ENCODE results near the gene FOXK1. TPM values are rescaled to one million over a fixed set of nuclear protein-coding genes. Genes with fewer than 3 reads are reported as not detected.
A peak's percentile ranks its signal among the peaks of the same experiment; 100 is the strongest.

Gene FOXK1
- total RNA-seq, 6 experiments from 2014 or later: 3.8 to 8.4 (median 6.9) TPM

DNA sequence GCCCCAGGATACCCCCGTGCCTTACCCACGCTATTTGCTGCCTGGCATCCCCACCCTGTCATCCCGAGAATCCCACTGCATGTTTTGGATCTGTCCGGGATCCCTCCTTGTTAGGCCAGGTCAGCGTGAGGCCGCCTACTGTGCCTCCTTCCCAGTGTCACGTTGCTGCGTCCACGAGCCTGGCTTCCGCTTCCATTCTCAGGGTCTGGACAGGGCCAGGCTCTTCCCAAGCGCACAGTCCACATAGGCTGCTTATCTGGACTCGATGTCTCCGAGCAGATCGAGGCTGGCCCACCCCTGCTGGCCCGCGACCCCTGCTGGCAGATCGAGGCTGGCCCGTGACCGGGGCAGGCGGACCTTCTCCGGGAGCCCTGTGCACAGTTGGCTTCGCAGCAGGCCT, 27.1 kb downstream of the FOXK1 start:
- Histone ChIP-seq H3K9me3 (no peaks in the 10 kb centered on the region), H3K4me1 (peaks cover 0 to 15% (median 9%) of the 10 kb centered on the region in 4 donors), H3K27ac (no peak overlapping the region), H3K27me3 (no peaks in the 10 kb centered on the region), H3K36me3 (no peaks in the 10 kb centered on the region), H3K4me3 (no peak overlapping the region)
- TF ChIP-seq POLR2A (IDR thresholded peaks at IDR 0.05): no peak
- TF ChIP-seq, protein P1, sequence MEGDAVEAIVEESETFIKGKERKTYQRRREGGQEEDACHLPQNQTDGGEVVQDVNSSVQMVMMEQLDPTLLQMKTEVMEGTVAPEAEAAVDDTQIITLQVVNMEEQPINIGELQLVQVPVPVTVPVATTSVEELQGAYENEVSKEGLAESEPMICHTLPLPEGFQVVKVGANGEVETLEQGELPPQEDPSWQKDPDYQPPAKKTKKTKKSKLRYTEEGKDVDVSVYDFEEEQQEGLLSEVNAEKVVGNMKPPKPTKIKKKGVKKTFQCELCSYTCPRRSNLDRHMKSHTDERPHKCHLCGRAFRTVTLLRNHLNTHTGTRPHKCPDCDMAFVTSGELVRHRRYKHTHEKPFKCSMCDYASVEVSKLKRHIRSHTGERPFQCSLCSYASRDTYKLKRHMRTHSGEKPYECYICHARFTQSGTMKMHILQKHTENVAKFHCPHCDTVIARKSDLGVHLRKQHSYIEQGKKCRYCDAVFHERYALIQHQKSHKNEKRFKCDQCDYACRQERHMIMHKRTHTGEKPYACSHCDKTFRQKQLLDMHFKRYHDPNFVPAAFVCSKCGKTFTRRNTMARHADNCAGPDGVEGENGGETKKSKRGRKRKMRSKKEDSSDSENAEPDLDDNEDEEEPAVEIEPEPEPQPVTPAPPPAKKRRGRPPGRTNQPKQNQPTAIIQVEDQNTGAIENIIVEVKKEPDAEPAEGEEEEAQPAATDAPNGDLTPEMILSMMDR (IDR thresholded peaks at IDR 0.05): no peak
- intact Hi-C loops (cut with DNase I): no loop called here
- 85% methylated on average over 13 of the region's 22 CpGs for WGBS (ENCODE audit: insufficient coverage, low coverage, low lambda C conversion rate, missing lambda C conversion rate)
- peak in 1 of 4 donors; percentile 27 for ATAC-seq
- DNase-seq: no peak

DNA sequence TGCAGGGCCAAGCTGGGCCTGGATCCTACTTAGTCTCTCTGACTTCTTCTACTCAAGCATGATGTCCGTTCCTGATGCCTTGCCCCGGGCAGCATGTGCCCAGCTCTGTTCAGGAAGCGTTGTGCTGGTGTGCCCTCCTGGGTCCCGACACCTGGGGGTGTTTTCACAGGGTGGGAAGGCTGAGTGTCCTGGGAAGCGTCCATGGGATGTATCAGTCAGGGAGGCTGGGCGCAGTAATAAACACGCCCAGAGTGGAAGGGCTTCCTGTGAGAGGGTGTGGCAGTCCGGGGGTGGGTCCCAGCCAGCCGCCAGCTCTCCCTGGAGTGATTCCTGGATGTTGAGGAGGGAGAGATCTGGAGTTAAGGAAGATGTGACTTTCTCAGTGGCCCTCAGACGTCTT, 29.0 kb downstream of the FOXK1 start:
- peaks cover 0 to 30% (median 16%) of the 10 kb centered on the region in 4 donors for H3K4me1 ChIP-seq
- ATAC-seq (no peak), DNase-seq (no peak)
- intact Hi-C loops (cut with DNase I): no loop called here
- TF ChIP-seq, protein P1 (IDR thresholded peaks at IDR 0.05): no peak
- no peak for TF ChIP-seq POLR2A (IDR thresholded peaks at IDR 0.05)
- H3K36me3 ChIP-seq: no peaks in the 10 kb centered on the region
- H3K27ac ChIP-seq: no peak overlapping the region
- WGBS (ENCODE audit: insufficient coverage, low coverage, low lambda C conversion rate, missing lambda C conversion rate): 95% methylated on average over 5 of the region's 10 CpGs
- no peaks in the 10 kb centered on the region for H3K27me3 ChIP-seq
- no peaks in the 10 kb centered on the region for H3K9me3 ChIP-seq
- no peak overlapping the region for H3K4me3 ChIP-seq

DNA sequence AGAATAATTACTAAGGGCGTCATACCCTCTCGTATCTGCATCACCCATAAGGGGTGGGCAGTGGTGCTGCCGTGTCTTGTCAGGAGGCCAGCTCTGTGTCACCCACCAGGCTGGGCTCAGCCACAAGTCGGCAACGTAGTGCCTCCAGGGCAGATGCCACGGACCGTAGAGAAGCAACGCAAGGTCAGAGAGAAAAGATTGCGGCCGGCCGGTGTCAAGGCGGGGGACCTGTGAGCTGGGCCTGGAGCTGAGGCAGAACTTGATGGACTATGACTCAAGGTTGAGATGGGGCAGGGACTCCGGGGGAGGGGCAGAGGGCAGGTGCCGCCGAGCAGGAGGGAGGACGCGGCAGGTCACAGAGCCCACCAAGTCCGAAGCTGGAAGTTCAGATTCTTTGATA, 29.5 kb downstream of the FOXK1 start:
- Histone ChIP-seq H3K36me3 (no peaks in the 10 kb centered on the region), H3K4me3 (no peak overlapping the region), H3K27ac (no peak overlapping the region), H3K9me3 (no peaks in the 10 kb centered on the region), H3K4me1 (peaks cover 0 to 31% (median 16%) of the 10 kb centered on the region in 4 donors), H3K27me3 (no peaks in the 10 kb centered on the region)
- intact Hi-C loops (cut with DNase I): no loop called here
- no peak for TF ChIP-seq POLR2A (IDR thresholded peaks at IDR 0.05)
- TF ChIP-seq, protein P1 (IDR thresholded peaks at IDR 0.05): no peak
- 97% methylated on average over 6 of the region's 18 CpGs for WGBS (ENCODE audit: insufficient coverage, low coverage, low lambda C conversion rate, missing lambda C conversion rate)
- no peak for DNase-seq
- ATAC-seq: no peak

DNA sequence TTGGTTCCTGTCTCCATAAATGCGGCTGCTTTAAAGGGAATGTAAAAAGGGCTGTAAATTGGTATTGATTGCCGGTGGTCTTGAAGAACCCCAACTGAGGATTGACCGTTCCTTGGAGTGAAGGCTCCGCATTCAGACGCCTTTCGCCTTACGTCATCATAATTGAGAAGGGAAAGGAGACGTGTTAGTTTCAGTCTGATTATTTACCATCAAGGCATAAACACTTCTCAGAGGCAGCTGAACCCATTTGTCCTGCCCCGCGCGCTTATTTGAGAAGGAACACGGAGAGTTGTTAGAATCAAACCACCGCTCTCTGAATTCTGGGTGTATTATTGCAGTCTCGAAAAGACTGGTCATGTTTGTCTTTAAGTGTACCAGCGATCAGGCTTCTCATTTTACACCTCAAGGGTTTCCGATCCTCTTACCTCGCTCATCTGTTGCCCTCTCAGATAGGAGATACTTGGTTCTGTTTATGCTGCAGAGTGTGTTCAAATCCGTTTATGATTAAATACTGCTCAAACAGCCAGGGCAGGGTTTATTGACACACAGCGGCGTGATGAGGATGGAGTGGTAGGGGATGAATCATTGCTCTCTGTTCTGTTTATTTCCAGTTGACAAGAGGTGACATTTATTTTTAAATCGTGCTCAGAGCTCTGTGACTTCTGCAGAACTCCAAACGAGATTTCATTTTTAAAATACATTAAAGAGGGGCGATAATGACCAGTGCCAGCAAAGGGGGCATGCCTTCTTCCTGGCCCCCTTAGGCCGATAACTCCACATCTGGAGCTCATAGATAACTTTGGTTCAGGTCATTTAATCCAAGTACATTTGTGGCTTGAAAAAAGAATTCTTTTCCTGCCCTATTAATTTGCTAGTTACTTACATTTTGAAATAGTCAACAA, 30.4 kb downstream of the FOXK1 start:
- H3K4me3 ChIP-seq: no peak overlapping the region
- H3K27ac ChIP-seq: peak overlapping the region; percentile 31 to 66 (median 45)
- DNase-seq (peak in 1 of 3 donors; percentile 50), ATAC-seq (peak; percentile 73 to 87 (median 80))
- intact Hi-C loops (cut with DNase I): no loop called here
- TF ChIP-seq POLR2A (IDR thresholded peaks at IDR 0.05): no peak
- TF ChIP-seq, protein P1 (IDR thresholded peaks at IDR 0.05): no peak
- peaks cover 0 to 31% (median 16%) of the 10 kb centered on the region in 4 donors for H3K4me1 ChIP-seq
- H3K27me3 ChIP-seq: no peaks in the 10 kb centered on the region
- WGBS (ENCODE audit: insufficient coverage, low coverage, low lambda C conversion rate, missing lambda C conversion rate): 56% methylated on average over 24 of the region's 24 CpGs
- H3K9me3 ChIP-seq: no peaks in the 10 kb centered on the region
- no peaks in the 10 kb centered on the region for H3K36me3 ChIP-seq

Data from right lobe of liver (tissue), 6 donors.